HEK293 (cell line): ENCODE measurements around the gene EEF2.

Experiments used
- CTCF ChIA-PET: fragments of 350-600 bp; formaldehyde crosslinking; extraction: SDS; loops from one replicate; lab custom pipeline; 2021; ENCODE audit warnings: antibody characterized with exemption; lab: Yijun Ruan, JAX
- POLR2A ChIA-PET: fragments of 300-600 bp; formaldehyde crosslinking; extraction: SDS; loops from one replicate; lab custom pipeline; 2020; ENCODE audit warnings: antibody characterized with exemption, inconsistent platforms; lab: Yijun Ruan, JAX
- H3K27ac ChIP-seq: fragments of 200-500 bp; sonication (Bioruptor generic); 2 replicates; pipeline ENCODE4 v1.5.1; 2014; ENCODE audit warnings: low read depth, low read length, control low read depth, inconsistent platforms; ENCODE audit errors: extremely low read depth
- H3K36me3 ChIP-seq, 2 experiments: fragments of 200-500 bp in 1 of 2; sonication (Bioruptor generic) in 1 of 2; 1 replicate in 1 of 2; 2 replicates in 1 of 2; pipeline ENCODE4 v1.5.1; 2014 to 2017; ENCODE audit warnings: inconsistent platforms in 2 of 2, low read length in 2 of 2; ENCODE audit not compliant: control insufficient read depth in 2 of 2, insufficient read depth in 1 of 2
- H3K4me1 ChIP-seq: fragments of 200-500 bp; sonication (Bioruptor generic); 2 replicates; pipeline ENCODE4 v1.5.1; 2014; ENCODE audit warnings: mild to moderate bottlenecking, low read length, inconsistent platforms; ENCODE audit not compliant: control insufficient read depth, insufficient read depth
- H3K4me3 ChIP-seq: 2 replicates; pipeline ENCODE4 v1.5.1; 2011; ENCODE audit warnings: low read depth, mild to moderate bottlenecking, control low read depth, low read length, moderate library complexity
- H3K9me3 ChIP-seq: fragments of 200-500 bp; sonication (Bioruptor generic); 2 replicates; pipeline ENCODE4 v1.5.1; 2014; ENCODE audit warnings: low read depth, low read length, inconsistent platforms; ENCODE audit not compliant: control insufficient read depth, insufficient read depth
- EGR2 ChIP-seq: fragments of 450-650 bp; formaldehyde crosslinking; IDR thresholded peaks from 2 replicates; pipeline ENCODE4 v1.5.1; 2016; ENCODE audit warnings: low read depth, missing biosample characterization, missing genetic modification characterization
- GLIS2 ChIP-seq: fragments of 450-650 bp; formaldehyde crosslinking; IDR thresholded peaks from 2 replicates; pipeline ENCODE4 v1.5.1; 2016; ENCODE audit warnings: missing biosample characterization, missing genetic modification characterization
- SCRT1 ChIP-seq: fragments of 450-650 bp; formaldehyde crosslinking; IDR thresholded peaks from 2 replicates; pipeline ENCODE4 v1.5.1; 2016; ENCODE audit warnings: missing biosample characterization, missing genetic modification characterization, borderline replicate concordance
- YY1 ChIP-seq: fragments of 450-650 bp; formaldehyde crosslinking; IDR thresholded peaks from 2 replicates; pipeline ENCODE4 v1.5.1; 2018; ENCODE audit warnings: missing biosample characterization, missing genetic modification characterization
- ZFHX2 ChIP-seq: fragments of 450-650 bp; formaldehyde crosslinking; conservative IDR thresholded peaks from 2 replicates; pipeline ENCODE4 v1.5.1; 2016; ENCODE audit warnings: missing biosample characterization, missing genetic modification characterization
- ZNF10 ChIP-seq: fragments of 450-650 bp; formaldehyde crosslinking; IDR thresholded peaks from 2 replicates; pipeline ENCODE4 v1.5.1; 2017; ENCODE audit warnings: missing biosample characterization, missing genetic modification characterization
- ZNF121 ChIP-seq: fragments of 450-650 bp; formaldehyde crosslinking; IDR thresholded peaks from 2 replicates; pipeline ENCODE4 v1.5.1; 2016; ENCODE audit warnings: missing biosample characterization, missing genetic modification characterization
- ZNF16 ChIP-seq: fragments of 450-650 bp; formaldehyde crosslinking; IDR thresholded peaks from 2 replicates; pipeline ENCODE4 v1.5.1; 2016; ENCODE audit warnings: low read depth, missing biosample characterization, missing genetic modification characterization
- ZNF175 ChIP-seq: fragments of 450-650 bp; formaldehyde crosslinking; IDR thresholded peaks from 2 replicates; pipeline ENCODE4 v1.5.1; 2016; ENCODE audit warnings: missing biosample characterization, missing genetic modification characterization
- ZNF211 ChIP-seq: fragments of 450-650 bp; formaldehyde crosslinking; IDR thresholded peaks from 2 replicates; pipeline ENCODE4 v1.5.1; 2016; ENCODE audit warnings: low read depth, missing biosample characterization, missing genetic modification characterization
- ZNF24 ChIP-seq: fragments of 450-650 bp; formaldehyde crosslinking; IDR thresholded peaks from 2 replicates; pipeline ENCODE4 v1.5.1; 2016; ENCODE audit warnings: missing biosample characterization, missing genetic modification characterization
- ZNF366 ChIP-seq: fragments of 450-650 bp; formaldehyde crosslinking; conservative IDR thresholded peaks from 2 replicates; pipeline ENCODE4 v1.5.1; 2016; ENCODE audit warnings: missing biosample characterization, missing genetic modification characterization
- ZNF558 ChIP-seq: fragments of 450-650 bp; formaldehyde crosslinking; IDR thresholded peaks from 2 replicates; pipeline ENCODE4 v1.5.1; 2016; ENCODE audit warnings: missing biosample characterization, missing genetic modification characterization
- ZNF629 ChIP-seq: fragments of 450-650 bp; formaldehyde crosslinking; IDR thresholded peaks from 2 replicates; pipeline ENCODE4 v1.5.1; 2017; ENCODE audit warnings: missing biosample characterization, missing genetic modification characterization
- ZNF658 ChIP-seq: fragments of 450-650 bp; formaldehyde crosslinking; IDR thresholded peaks from 2 replicates; pipeline ENCODE4; 2016; ENCODE audit warnings: missing biosample characterization, missing genetic modification characterization
- TF ChIP-seq, protein P1 (sequence below): fragments of 450-650 bp; formaldehyde crosslinking; IDR thresholded peaks from 2 replicates; pipeline ENCODE4 v1.5.1; 2016; ENCODE audit warnings: missing biosample characterization, missing genetic modification characterization
- TF ChIP-seq, protein P2 (sequence below): fragments of 450-650 bp; formaldehyde crosslinking; IDR thresholded peaks from 2 replicates; pipeline ENCODE4 v1.5.0; 2017; ENCODE audit warnings: missing biosample characterization, missing genetic modification characterization, borderline replicate concordance
- TF ChIP-seq, protein P3 (sequence below): fragments of 450-650 bp; formaldehyde crosslinking; IDR thresholded peaks from 2 replicates; pipeline ENCODE4 v1.5.1; 2016; ENCODE audit warnings: missing biosample characterization, missing genetic modification characterization, borderline replicate concordance

Gene EEF2

DNA sequence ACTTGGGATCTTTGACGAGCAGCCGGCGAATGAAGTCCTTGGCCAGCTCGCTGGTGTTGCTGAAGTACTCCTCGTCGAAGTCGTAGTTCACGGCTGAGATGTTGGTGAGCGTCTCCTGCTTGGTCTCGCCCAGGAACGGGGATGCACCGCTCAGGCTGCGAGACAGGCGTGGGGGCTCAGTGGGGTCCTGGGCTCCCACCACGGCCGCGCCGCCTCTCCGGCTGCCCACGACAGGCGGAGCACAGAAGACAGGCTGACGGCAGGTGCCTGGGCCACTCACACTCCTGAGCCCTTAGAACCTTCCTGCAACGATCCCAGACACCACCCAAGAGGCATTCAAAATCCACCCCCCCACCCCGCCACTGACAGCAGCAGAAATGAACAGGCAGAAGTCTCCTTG, 24.3 kb downstream of the EEF2 start:
- TF ChIP-seq ZNF16 (tag by site-specific recombination) = no peak
- TF ChIP-seq, protein P1, sequence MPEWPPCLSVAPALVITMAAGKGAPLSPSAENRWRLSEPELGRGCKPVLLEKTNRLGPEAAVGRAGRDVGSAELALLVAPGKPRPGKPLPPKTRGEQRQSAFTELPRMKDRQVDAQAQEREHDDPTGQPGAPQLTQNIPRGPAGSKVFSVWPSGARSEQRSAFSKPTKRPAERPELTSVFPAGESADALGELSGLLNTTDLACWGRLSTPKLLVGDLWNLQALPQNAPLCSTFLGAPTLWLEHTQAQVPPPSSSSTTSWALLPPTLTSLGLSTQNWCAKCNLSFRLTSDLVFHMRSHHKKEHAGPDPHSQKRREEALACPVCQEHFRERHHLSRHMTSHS (tag by site-specific recombination) = no peak
- TF ChIP-seq ZNF211 (tag by site-specific recombination) = no peak
- TF ChIP-seq, all 188 proteins: peak for 0
- Histone ChIP-seq H3K9me3 (no peaks in the 10 kb centered on the region), H3K36me3 (peaks cover 19 to 82% of the 10 kb centered on the region in 2 experiments; a peak in 2 of 3 replicates), H3K27ac (no peak overlapping the region), H3K4me1 (no peaks in the 10 kb centered on the region), H3K4me3 (no peak overlapping the region)
- POLR2A ChIA-PET = interaction anchor here (0.6 kb wide), 1 partner anchor 1834 kb away, joined by 4 read pairs; no protein-coding TSS in a partner anchor
- CTCF ChIA-PET = no interaction called here

DNA sequence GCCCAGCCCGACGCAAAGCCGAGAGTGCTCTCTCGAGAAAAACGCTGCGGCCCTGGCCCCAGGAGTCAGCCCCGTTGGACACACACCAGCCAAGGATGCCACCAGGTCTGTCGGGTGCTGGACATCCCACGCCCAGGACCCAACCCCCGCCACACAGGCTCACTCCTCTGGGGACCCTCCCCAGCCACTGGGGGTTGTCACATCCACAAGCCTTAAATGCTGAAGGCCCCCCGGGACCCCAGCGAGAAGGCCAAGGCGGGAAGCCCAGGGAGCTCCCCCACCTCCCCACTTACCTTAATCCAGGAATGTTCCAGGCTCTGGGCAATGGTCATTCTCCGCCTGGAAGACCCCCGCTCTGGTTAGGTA, 25.5 kb downstream of the EEF2 start:
- H3K4me3 ChIP-seq = no peak overlapping the region
- TF ChIP-seq ZNF175 (tag by site-specific recombination) = no peak
- TF ChIP-seq ZNF121 (tag by site-specific recombination) = no peak
- TF ChIP-seq ZNF366 (tag by site-specific recombination) = no peak
- TF ChIP-seq ZNF10 (tag by site-specific recombination) = no peak
- TF ChIP-seq ZNF24 (tag by site-specific recombination) = no peak
- TF ChIP-seq ZNF658 (tag by site-specific recombination) = no peak
- TF ChIP-seq ZNF558 (tag by site-specific recombination) = no peak
- no peak overlapping the region for H3K27ac ChIP-seq
- POLR2A ChIA-PET = interaction anchor here (1.7 kb wide), 1 partner anchor 9 kb away, joined by 5 read pairs; no protein-coding TSS in a partner anchor
- CTCF ChIA-PET = no interaction called here
- no peaks in the 10 kb centered on the region for H3K4me1 ChIP-seq
- no peaks in the 10 kb centered on the region for H3K9me3 ChIP-seq
- peaks cover 13 to 69% of the 10 kb centered on the region in 2 experiments; a peak in 2 of 3 replicates for H3K36me3 ChIP-seq

DNA sequence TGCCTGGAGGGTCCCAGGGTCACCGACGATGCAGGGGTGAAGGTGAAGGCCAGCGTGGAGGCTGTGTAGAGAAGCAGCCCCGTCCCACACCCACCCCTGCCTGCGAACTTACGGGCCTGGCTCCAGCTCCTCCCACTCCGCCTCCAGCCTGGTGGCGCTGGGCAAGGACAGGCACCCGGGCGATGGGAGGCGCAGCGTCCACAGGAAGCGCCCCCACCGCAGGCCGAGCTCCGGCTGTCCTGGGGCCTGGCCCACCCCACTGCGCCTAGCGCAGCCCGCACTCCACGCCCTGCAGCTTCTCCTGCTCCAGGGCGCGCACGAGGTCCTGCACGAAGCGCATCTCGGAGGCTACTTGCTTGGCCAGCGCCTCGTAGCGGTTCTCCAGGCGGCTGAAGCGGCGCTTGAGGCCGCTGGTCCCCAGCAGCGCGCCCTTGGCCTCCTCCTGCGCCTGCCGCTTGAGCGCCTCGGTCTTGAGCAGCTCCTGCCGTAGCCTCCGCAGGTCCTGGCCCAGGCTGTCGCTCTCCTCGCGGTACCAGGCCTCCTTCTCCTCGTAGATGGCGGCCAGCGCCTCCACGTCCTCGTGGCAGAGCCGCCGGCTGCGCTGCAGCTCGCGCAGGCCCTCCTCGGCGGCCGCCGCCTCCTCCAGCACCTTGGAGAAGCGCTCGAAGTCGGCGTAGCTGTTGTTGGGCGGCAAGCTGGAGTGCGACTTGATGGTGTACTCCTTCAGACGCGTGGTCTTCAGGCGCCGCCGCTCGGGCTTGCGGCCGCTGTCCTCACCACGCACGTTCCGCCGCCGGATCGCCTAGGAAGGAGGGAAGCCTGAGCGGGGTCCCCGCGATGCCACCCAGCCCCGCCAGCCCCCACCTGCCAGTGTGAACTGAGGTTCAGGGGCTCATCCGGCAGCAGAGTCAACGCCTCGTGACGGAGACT, 26.2 kb downstream of the EEF2 start:
- H3K4me1 ChIP-seq = no peaks in the 10 kb centered on the region
- CTCF ChIA-PET = no interaction called here
- no peak overlapping the region for H3K27ac ChIP-seq
- H3K9me3 ChIP-seq = no peaks in the 10 kb centered on the region
- no peak overlapping the region for H3K4me3 ChIP-seq
- POLR2A ChIA-PET = interaction anchor here (1.7 kb wide), 1 partner anchor 10 kb away, joined by 5 read pairs; no protein-coding TSS in a partner anchor
- TF ChIP-seq ZFHX2 (tag by site-specific recombination) (peak; percentile 28; the same call in 1 of the 2 replicates), EGR2 (tag by site-specific recombination) (0 out of 2 replicates have a peak, but pooled peaks have one; percentile 16), YY1 (tag by site-specific recombination) (no peak), SCRT1 (tag by site-specific recombination) (no peak)
- TF ChIP-seq, all 188 proteins: peak for 2
- peaks cover 13 to 65% of the 10 kb centered on the region in 2 experiments; a peak in 2 of 3 replicates for H3K36me3 ChIP-seq

DNA sequence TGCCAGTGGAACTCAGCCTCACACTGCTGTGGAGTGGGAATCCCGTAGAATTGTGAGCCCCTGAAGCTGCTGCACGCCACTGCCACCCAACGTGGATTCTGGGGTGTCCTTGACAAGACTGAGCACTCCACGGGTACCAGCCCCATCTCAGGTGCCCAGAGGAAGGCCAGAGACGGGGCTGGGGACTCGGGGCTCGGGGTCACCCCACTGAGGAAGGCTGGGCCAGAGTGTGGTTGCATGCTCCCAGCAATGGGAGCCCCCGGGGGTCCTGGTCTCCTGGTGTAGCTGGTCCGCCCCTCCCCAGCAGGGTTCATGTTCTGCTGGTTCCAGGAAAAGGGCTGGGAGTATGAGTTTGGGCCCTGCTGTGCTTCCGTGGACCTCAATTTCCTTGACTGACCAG, 29.6 kb downstream of the EEF2 start:
- CTCF ChIA-PET = no interaction called here
- POLR2A ChIA-PET = interaction anchor here (1.8 to 4.1 kb wide), 2 partner anchors 13 to 30 kb away, joined by 5 to 20 read pairs; partner anchors contain the start of gene EEF2
- H3K36me3 ChIP-seq = peaks cover 9 to 34% of the 10 kb centered on the region in 2 experiments; a peak in 2 of 3 replicates
- no peak overlapping the region for H3K27ac ChIP-seq
- no peak overlapping the region for H3K4me3 ChIP-seq
- H3K9me3 ChIP-seq = no peaks in the 10 kb centered on the region
- 0 out of 2 replicates have a peak, but pooled peaks have one; percentile 3 for TF ChIP-seq ZNF629 (tag by site-specific recombination)
- TF ChIP-seq GLIS2 (tag by site-specific recombination) = peak; percentile 43; the same call in 1 of the 2 replicates
- TF ChIP-seq, protein P2, sequence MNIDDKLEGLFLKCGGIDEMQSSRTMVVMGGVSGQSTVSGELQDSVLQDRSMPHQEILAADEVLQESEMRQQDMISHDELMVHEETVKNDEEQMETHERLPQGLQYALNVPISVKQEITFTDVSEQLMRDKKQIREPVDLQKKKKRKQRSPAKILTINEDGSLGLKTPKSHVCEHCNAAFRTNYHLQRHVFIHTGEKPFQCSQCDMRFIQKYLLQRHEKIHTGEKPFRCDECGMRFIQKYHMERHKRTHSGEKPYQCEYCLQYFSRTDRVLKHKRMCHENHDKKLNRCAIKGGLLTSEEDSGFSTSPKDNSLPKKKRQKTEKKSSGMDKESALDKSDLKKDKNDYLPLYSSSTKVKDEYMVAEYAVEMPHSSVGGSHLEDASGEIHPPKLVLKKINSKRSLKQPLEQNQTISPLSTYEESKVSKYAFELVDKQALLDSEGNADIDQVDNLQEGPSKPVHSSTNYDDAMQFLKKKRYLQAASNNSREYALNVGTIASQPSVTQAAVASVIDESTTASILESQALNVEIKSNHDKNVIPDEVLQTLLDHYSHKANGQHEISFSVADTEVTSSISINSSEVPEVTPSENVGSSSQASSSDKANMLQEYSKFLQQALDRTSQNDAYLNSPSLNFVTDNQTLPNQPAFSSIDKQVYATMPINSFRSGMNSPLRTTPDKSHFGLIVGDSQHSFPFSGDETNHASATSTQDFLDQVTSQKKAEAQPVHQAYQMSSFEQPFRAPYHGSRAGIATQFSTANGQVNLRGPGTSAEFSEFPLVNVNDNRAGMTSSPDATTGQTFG (tag by site-specific recombination) = no peak
- TF ChIP-seq, protein P3, sequence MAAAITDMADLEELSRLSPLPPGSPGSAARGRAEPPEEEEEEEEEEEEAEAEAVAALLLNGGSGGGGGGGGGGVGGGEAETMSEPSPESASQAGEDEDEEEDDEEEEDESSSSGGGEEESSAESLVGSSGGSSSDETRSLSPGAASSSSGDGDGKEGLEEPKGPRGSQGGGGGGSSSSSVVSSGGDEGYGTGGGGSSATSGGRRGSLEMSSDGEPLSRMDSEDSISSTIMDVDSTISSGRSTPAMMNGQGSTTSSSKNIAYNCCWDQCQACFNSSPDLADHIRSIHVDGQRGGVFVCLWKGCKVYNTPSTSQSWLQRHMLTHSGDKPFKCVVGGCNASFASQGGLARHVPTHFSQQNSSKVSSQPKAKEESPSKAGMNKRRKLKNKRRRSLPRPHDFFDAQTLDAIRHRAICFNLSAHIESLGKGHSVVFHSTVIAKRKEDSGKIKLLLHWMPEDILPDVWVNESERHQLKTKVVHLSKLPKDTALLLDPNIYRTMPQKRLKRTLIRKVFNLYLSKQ = no peak
- no peaks in the 10 kb centered on the region for H3K4me1 ChIP-seq
